HEK293 (cell line): Measurements from ENCODE around the gene OPCML.

Source experiments
- CTCF ChIA-PET: fragments of 350-600 bp; formaldehyde crosslinking; extraction: SDS; loops from one replicate; lab custom pipeline; 2021; ENCODE audit warnings: antibody characterized with exemption; lab: Yijun Ruan, JAX
- POLR2A ChIA-PET: fragments of 300-600 bp; formaldehyde crosslinking; extraction: SDS; loops from one replicate; lab custom pipeline; 2020; ENCODE audit warnings: antibody characterized with exemption, inconsistent platforms; lab: Yijun Ruan, JAX
- H3K27ac ChIP-seq: fragments of 200-500 bp; sonication (Bioruptor generic); 2 replicates; pipeline ENCODE4 v1.5.1; 2014; ENCODE audit warnings: low read depth, low read length, control low read depth, inconsistent platforms; ENCODE audit errors: extremely low read depth
- H3K36me3 ChIP-seq, 2 experiments: fragments of 200-500 bp in 1 of 2; sonication (Bioruptor generic) in 1 of 2; 1 replicate in 1 of 2; 2 replicates in 1 of 2; pipeline ENCODE4 v1.5.1; 2014 to 2017; ENCODE audit warnings: inconsistent platforms in 2 of 2, low read length in 2 of 2; ENCODE audit not compliant: control insufficient read depth in 2 of 2, insufficient read depth in 1 of 2
- H3K4me1 ChIP-seq: fragments of 200-500 bp; sonication (Bioruptor generic); 2 replicates; pipeline ENCODE4 v1.5.1; 2014; ENCODE audit warnings: mild to moderate bottlenecking, low read length, inconsistent platforms; ENCODE audit not compliant: control insufficient read depth, insufficient read depth
- H3K4me3 ChIP-seq: 2 replicates; pipeline ENCODE4 v1.5.1; 2011; ENCODE audit warnings: low read depth, mild to moderate bottlenecking, control low read depth, low read length, moderate library complexity
- H3K9me3 ChIP-seq: fragments of 200-500 bp; sonication (Bioruptor generic); 2 replicates; pipeline ENCODE4 v1.5.1; 2014; ENCODE audit warnings: low read depth, low read length, inconsistent platforms; ENCODE audit not compliant: control insufficient read depth, insufficient read depth
- KLF8 ChIP-seq: fragments of 450-650 bp; formaldehyde crosslinking; IDR thresholded peaks from 2 replicates; pipeline ENCODE4 v1.5.1; 2016; ENCODE audit warnings: missing biosample characterization, missing genetic modification characterization
- KLF9 ChIP-seq: fragments of 450-650 bp; formaldehyde crosslinking; IDR thresholded peaks from 2 replicates; pipeline ENCODE4 v1.5.1; 2016; ENCODE audit warnings: missing biosample characterization, missing genetic modification characterization, low read depth
- PRDM1 ChIP-seq: fragments of 450-650 bp; formaldehyde crosslinking; IDR thresholded peaks from 2 replicates; pipeline ENCODE4; 2016; ENCODE audit warnings: missing biosample characterization, missing genetic modification characterization
- TCF7L2 ChIP-seq: IDR thresholded peaks from 2 replicates; pipeline ENCODE4 v1.6.1; 2011; ENCODE audit warnings: low read depth, mild to moderate bottlenecking, inconsistent platforms, low read length, moderate library complexity, borderline replicate concordance
- WT1 ChIP-seq: fragments of 450-650 bp; formaldehyde crosslinking; IDR thresholded peaks from 2 replicates; pipeline ENCODE4 v1.5.1; 2016; ENCODE audit warnings: missing biosample characterization, missing genetic modification characterization
- ZFP37 ChIP-seq: fragments of 450-650 bp; formaldehyde crosslinking; IDR thresholded peaks from 2 replicates; pipeline ENCODE4 v1.5.1; 2016; ENCODE audit warnings: missing biosample characterization, missing genetic modification characterization
- ZFP41 ChIP-seq: fragments of 450-650 bp; formaldehyde crosslinking; IDR thresholded peaks from 2 replicates; pipeline ENCODE4 v1.5.1; 2016; ENCODE audit warnings: missing biosample characterization, missing genetic modification characterization, borderline replicate concordance
- ZNF10 ChIP-seq: fragments of 450-650 bp; formaldehyde crosslinking; IDR thresholded peaks from 2 replicates; pipeline ENCODE4 v1.5.1; 2017; ENCODE audit warnings: missing biosample characterization, missing genetic modification characterization
- ZNF19 ChIP-seq: fragments of 450-650 bp; formaldehyde crosslinking; IDR thresholded peaks from 2 replicates; pipeline ENCODE4; 2016; ENCODE audit warnings: missing biosample characterization, missing genetic modification characterization, low read depth
- ZNF202 ChIP-seq: fragments of 450-650 bp; formaldehyde crosslinking; IDR thresholded peaks from 2 replicates; pipeline ENCODE4 v1.5.1; 2016; ENCODE audit warnings: missing biosample characterization, missing genetic modification characterization, borderline replicate concordance
- ZNF24 ChIP-seq: fragments of 450-650 bp; formaldehyde crosslinking; IDR thresholded peaks from 2 replicates; pipeline ENCODE4 v1.5.1; 2016; ENCODE audit warnings: missing biosample characterization, missing genetic modification characterization
- ZNF341 ChIP-seq: fragments of 450-650 bp; formaldehyde crosslinking; IDR thresholded peaks from 2 replicates; pipeline ENCODE4; 2016; ENCODE audit warnings: low read depth, missing biosample characterization, missing genetic modification characterization
- ZNF354C ChIP-seq: fragments of 450-650 bp; formaldehyde crosslinking; IDR thresholded peaks from 2 replicates; pipeline ENCODE4 v1.5.1; 2016; ENCODE audit warnings: missing biosample characterization, missing genetic modification characterization, low read depth, borderline replicate concordance
- ZNF366 ChIP-seq: fragments of 450-650 bp; formaldehyde crosslinking; conservative IDR thresholded peaks from 2 replicates; pipeline ENCODE4 v1.5.1; 2016; ENCODE audit warnings: missing biosample characterization, missing genetic modification characterization
- ZNF416 ChIP-seq: fragments of 450-650 bp; formaldehyde crosslinking; IDR thresholded peaks from 2 replicates; pipeline ENCODE4 v1.5.1; 2016; ENCODE audit warnings: missing biosample characterization, missing genetic modification characterization
- ZNF501 ChIP-seq: fragments of 450-650 bp; formaldehyde crosslinking; IDR thresholded peaks from 2 replicates; pipeline ENCODE4 v1.5.1; 2016; ENCODE audit warnings: missing biosample characterization, missing genetic modification characterization
- ZNF571 ChIP-seq: fragments of 450-650 bp; formaldehyde crosslinking; IDR thresholded peaks from 2 replicates; pipeline ENCODE4 v1.5.0; 2017; ENCODE audit warnings: missing biosample characterization, missing genetic modification characterization
- ZNF768 ChIP-seq: fragments of 450-650 bp; formaldehyde crosslinking; IDR thresholded peaks from 2 replicates; pipeline ENCODE4 v1.5.1; 2018; ENCODE audit warnings: missing biosample characterization, mild to moderate bottlenecking, missing genetic modification characterization
- ZNF776 ChIP-seq: fragments of 450-650 bp; formaldehyde crosslinking; IDR thresholded peaks from 2 replicates; pipeline ENCODE4 v1.5.0; 2017; ENCODE audit warnings: missing biosample characterization, missing genetic modification characterization, borderline replicate concordance
- ZXDB ChIP-seq: fragments of 450-650 bp; formaldehyde crosslinking; IDR thresholded peaks from 2 replicates; pipeline ENCODE4 v1.5.1; 2016; ENCODE audit warnings: missing biosample characterization, missing genetic modification characterization
- TF ChIP-seq, protein P1 (sequence below): fragments of 450-650 bp; formaldehyde crosslinking; conservative IDR thresholded peaks from 2 replicates; pipeline ENCODE4 v1.5.1; 2016; ENCODE audit warnings: low read depth, missing biosample characterization, missing genetic modification characterization
- TF ChIP-seq, protein P2 (sequence below): fragments of 450-650 bp; formaldehyde crosslinking; IDR thresholded peaks from 2 replicates; pipeline ENCODE4 v1.5.1; 2016; ENCODE audit warnings: missing biosample characterization, missing genetic modification characterization
- TF ChIP-seq, protein P3 (sequence below): fragments of 450-650 bp; formaldehyde crosslinking; IDR thresholded peaks from 2 replicates; pipeline ENCODE4 v1.5.1; 2016; ENCODE audit warnings: missing biosample characterization, missing genetic modification characterization
- TF ChIP-seq, protein P4 (sequence below): fragments of 450-650 bp; IDR thresholded peaks from 2 replicates; pipeline ENCODE4 v1.5.1; 2018; ENCODE audit warnings: missing biosample characterization, missing genetic modification characterization

The OPCML gene

DNA sequence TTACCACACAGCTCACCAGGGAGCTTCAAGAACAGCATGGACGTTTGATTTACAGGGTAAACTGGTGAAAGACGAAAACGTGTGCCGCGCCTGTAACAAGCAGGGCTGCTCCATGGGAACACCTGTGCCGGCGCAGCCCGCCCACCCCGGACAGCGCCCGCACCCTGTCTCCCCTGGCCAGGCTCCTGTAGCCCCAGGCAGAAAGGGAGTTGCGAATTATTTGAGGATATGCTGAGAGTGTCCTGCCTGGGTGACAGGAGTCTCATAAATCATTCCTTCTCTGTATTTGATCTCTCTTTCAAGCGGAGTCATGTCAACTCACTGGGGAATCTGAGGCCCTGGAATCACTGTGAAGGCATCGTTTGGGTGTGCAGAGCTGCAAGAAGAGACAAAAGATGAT is 804.3 kb downstream of the OPCML start:
- H3K9me3 ChIP-seq: no peaks in the 10 kb centered on the region
- TF ChIP-seq KLF9 (tag by site-specific recombination) (no peak), ZNF501 (no peak), PRDM1 (tag by site-specific recombination) (no peak), ZNF354C (tag by site-specific recombination) (no peak), ZNF24 (tag by site-specific recombination) (no peak), ZFP41 (tag by site-specific recombination) (no peak)
- H3K4me1 ChIP-seq: no peaks in the 10 kb centered on the region
- POLR2A ChIA-PET: no interaction called here
- H3K4me3 ChIP-seq: no peak overlapping the region
- H3K27ac ChIP-seq: no peak overlapping the region
- no peaks in the 10 kb centered on the region for H3K36me3 ChIP-seq
- CTCF ChIA-PET: interaction anchor here (0.7 kb wide), 1 partner anchor 1812 kb away, joined by 3 read pairs; no protein-coding TSS in a partner anchor

GRCh38 chr11:132721526-132721925 is 810.8 kb downstream of the OPCML start:
- no peaks in the 10 kb centered on the region for H3K36me3 ChIP-seq
- ChIA-PET CTCF (no interaction called here), POLR2A (no interaction called here)
- H3K4me3 ChIP-seq: no peak overlapping the region
- H3K4me1 ChIP-seq: no peaks in the 10 kb centered on the region
- TF ChIP-seq ZXDB: no peak
- TF ChIP-seq, protein P1, sequence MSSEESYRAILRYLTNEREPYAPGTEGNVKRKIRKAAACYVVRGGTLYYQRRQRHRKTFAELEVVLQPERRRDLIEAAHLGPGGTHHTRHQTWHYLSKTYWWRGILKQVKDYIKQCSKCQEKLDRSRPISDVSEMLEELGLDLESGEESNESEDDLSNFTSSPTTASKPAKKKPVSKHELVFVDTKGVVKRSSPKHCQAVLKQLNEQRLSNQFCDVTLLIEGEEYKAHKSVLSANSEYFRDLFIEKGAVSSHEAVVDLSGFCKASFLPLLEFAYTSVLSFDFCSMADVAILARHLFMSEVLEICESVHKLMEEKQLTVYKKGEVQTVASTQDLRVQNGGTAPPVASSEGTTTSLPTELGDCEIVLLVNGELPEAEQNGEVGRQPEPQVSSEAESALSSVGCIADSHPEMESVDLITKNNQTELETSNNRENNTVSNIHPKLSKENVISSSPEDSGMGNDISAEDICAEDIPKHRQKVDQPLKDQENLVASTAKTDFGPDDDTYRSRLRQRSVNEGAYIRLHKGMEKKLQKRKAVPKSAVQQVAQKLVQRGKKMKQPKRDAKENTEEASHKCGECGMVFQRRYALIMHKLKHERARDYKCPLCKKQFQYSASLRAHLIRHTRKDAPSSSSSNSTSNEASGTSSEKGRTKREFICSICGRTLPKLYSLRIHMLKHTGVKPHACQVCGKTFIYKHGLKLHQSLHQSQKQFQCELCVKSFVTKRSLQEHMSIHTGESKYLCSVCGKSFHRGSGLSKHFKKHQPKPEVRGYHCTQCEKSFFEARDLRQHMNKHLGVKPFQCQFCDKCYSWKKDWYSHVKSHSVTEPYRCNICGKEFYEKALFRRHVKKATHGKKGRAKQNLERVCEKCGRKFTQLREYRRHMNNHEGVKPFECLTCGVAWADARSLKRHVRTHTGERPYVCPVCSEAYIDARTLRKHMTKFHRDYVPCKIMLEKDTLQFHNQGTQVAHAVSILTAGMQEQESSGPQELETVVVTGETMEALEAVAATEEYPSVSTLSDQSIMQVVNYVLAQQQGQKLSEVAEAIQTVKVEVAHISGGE (tag by site-specific recombination): no peak
- no peak for TF ChIP-seq ZNF416 (tag by site-specific recombination)
- no peak for TF ChIP-seq ZNF10
- TF ChIP-seq WT1 (tag by site-specific recombination): no peak
- TF ChIP-seq ZNF366 (tag by site-specific recombination): no peak
- TF ChIP-seq ZNF571 (tag by site-specific recombination): no peak
- no peak for TF ChIP-seq ZNF341 (tag by site-specific recombination)
- no peak for TF ChIP-seq ZNF19 (tag by site-specific recombination)
- TF ChIP-seq, protein P2, sequence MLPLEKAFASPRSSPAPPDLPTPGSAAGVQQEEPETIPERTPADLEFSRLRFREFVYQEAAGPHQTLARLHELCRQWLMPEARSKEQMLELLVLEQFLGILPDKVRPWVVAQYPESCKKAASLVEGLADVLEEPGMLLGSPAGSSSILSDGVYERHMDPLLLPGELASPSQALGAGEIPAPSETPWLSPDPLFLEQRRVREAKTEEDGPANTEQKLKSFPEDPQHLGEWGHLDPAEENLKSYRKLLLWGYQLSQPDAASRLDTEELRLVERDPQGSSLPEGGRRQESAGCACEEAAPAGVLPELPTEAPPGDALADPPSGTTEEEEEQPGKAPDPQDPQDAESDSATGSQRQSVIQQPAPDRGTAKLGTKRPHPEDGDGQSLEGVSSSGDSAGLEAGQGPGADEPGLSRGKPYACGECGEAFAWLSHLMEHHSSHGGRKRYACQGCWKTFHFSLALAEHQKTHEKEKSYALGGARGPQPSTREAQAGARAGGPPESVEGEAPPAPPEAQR (tag by site-specific recombination): no peak
- no peak for TF ChIP-seq KLF8 (tag by site-specific recombination)
- no peak for TF ChIP-seq ZNF202 (tag by site-specific recombination)
- TF ChIP-seq TCF7L2: no peak
- no peak for TF ChIP-seq ZFP37 (tag by site-specific recombination)
- TF ChIP-seq, protein P3, sequence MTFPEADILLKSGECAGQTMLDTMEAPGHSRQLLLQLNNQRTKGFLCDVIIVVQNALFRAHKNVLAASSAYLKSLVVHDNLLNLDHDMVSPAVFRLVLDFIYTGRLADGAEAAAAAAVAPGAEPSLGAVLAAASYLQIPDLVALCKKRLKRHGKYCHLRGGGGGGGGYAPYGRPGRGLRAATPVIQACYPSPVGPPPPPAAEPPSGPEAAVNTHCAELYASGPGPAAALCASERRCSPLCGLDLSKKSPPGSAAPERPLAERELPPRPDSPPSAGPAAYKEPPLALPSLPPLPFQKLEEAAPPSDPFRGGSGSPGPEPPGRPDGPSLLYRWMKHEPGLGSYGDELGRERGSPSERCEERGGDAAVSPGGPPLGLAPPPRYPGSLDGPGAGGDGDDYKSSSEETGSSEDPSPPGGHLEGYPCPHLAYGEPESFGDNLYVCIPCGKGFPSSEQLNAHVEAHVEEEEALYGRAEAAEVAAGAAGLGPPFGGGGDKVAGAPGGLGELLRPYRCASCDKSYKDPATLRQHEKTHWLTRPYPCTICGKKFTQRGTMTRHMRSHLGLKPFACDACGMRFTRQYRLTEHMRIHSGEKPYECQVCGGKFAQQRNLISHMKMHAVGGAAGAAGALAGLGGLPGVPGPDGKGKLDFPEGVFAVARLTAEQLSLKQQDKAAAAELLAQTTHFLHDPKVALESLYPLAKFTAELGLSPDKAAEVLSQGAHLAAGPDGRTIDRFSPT (tag by site-specific recombination): no peak
- TF ChIP-seq, protein P4, sequence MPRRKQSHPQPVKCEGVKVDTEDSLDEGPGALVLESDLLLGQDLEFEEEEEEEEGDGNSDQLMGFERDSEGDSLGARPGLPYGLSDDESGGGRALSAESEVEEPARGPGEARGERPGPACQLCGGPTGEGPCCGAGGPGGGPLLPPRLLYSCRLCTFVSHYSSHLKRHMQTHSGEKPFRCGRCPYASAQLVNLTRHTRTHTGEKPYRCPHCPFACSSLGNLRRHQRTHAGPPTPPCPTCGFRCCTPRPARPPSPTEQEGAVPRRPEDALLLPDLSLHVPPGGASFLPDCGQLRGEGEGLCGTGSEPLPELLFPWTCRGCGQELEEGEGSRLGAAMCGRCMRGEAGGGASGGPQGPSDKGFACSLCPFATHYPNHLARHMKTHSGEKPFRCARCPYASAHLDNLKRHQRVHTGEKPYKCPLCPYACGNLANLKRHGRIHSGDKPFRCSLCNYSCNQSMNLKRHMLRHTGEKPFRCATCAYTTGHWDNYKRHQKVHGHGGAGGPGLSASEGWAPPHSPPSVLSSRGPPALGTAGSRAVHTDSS (tag by site-specific recombination): no peak
- TF ChIP-seq ZNF768 (tag by site-specific recombination): no peak
- no peak for TF ChIP-seq ZNF776 (tag by site-specific recombination)
- TF ChIP-seq, all 188 proteins: peak for 0
- Histone ChIP-seq H3K9me3 (no peaks in the 10 kb centered on the region), H3K27ac (no peak overlapping the region)
